Measurements from ENCODE around the gene DCTN4. TPM values are rescaled to one million over a fixed set of nuclear protein-coding genes. Genes with fewer than 3 reads are reported as not detected.
A peak's percentile ranks its signal among the peaks of the same experiment; 100 is the strongest.
"Not testable (repeated sequence)": the region's sequence is repeated elsewhere in the genome, so short reads cannot be mapped to it uniquely, and the experiment has no call there.

The DCTN4 gene
- 10 to 100 TPM; 44.1 to 49.4 TPM for total RNA-seq
- 10 to 100 TPM in 1 of 3 donors, 1 to 10 TPM in 2; 8.1 to 11.5 (median 9.5) TPM for polyA plus RNA-seq
- 43.7 to 92.5 (median 58.5) reads per million in 6 experiments for total RNA-seq

DNA sequence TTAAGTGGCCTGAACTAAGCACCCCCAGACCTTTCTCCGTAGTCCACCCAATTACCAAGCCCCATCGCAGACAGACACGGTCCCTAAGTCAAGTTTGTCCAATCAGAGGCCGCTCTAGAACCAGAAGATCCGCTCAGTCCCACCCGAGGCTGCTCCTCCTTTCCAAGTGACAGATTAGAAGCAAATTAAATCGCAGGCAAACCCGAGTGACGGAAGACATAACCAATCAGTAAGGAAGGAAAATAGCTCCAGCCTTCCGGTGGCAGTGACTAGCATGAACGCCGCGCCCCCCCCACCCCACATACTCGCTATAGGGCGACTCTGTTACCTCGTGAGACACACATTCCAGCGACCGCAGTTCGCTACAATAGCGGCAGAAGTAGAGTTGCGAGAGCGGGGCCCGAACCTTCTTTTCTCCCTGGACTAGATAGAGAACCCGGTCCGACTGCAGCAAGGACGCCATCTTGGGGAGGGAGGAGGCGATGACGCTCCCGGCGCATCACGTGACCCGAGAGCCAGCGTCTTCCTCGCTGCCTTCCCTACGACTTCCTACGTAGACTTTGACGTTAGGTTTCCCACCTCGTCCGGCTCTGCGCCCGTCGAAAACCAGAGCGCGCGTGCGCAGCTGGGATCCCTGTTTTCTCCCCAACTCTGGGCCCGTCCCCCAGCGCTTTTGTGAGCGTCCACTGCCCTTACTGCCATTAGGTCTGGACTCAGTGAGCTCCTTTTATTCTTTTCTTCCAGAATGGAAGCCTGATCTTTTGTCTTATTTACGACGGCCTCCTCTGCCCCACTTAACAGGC lies at the start of gene DCTN4:
Gene DCTN4, minus strand, starts transcription at position 487 of the 803 bp plus-strand sequence. Its CDS starts 24 bp downstream, at position 463.
- H3K9me3 Mint-ChIP-seq: no peaks in the 10 kb centered on the region
- H3K27ac Mint-ChIP-seq: no peak within 1 kb of the TSS
- peaks cover 0 to 14% (median 0%) of the 10 kb centered on the region in 5 donors for H3K27me3 Mint-ChIP-seq
- DNase-seq: peak; percentile 86 to 99 (median 94)
- H3K4me3 Mint-ChIP-seq: peak within 1 kb of the TSS in 1 of 10 donors; percentile 4
- peaks cover 12 to 50% (median 31%) of the 10 kb centered on the region in 4 donors for H3K4me1 Mint-ChIP-seq
- H3K36me3 Mint-ChIP-seq: peaks cover 0 to 32% (median 20%) of the 10 kb centered on the region in 3 donors
- ATAC-seq: peak; percentile 93 to 94
- POLR2A ChIA-PET: interaction anchor here (0.7 to 3.3 kb wide), 14 partner anchors 20 to 433 kb away, joined by 3 to 27 read pairs (median 6); partner anchors contain the start of genes CD74, IRGM, RBM22 and RPS14

DNA sequence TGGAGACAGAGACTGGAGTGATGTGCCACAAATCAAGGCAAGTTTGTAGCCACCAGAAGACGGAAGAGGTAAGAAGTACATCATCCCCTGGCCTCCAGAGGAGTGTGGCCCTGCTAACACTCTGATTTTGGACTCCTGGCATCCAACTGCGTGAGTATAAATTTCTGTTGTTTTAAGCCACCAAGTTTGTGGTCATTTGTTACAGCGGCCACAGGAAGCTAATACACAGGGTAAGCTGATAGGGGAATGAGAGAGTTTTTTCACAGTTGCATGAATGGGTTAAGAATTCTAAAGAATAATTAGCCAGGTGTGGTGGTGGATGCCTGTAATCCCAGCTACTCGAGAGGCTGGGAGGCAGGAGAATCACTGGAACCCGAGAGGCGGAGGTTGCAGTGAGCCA lies 45.6 kb upstream of the DCTN4 start:
- H3K36me3 Mint-ChIP-seq: peaks cover 0 to 5% (median 0%) of the 10 kb centered on the region in 3 donors
- H3K27ac Mint-ChIP-seq: peak overlapping the region in 2 of 10 donors; percentile 22 to 25

DNA sequence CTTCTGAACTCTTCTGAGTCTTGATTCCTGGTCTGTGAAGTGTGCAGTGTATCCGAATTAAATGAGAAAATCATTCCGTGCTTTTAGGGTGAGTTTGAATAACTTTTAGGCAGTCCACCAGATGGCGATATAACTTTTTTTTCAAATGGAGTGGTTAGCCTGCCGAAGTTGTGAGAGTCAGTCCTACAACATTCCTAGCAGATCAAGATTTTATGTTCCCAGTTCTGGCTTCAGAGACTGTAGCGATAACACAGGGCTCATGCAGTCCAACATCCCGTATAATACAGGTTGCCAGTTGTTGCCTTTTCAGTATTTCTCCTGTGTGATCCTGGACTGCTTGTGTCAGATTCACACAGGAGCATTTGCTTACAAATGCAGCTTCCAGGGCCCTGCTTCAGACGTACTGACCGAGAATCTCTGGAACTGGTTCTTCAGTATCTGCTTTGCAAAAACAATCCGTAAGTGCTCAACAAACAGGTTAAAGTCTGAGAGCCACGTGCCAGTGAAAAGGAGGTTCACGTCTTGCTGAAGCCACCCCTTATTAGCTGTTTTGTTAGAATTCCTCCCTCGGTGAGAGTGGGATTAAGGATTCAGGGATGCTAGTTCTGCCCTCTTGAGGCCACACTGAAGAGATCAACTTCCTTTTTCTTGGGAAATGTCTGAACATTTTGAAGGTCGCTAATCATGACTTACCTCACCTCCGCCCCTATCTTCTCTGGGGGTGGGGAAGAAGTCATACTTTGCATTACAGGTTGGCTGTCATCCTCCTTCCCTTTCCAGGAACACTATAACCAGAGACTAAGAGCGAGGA lies 42.5 kb upstream of the DCTN4 start:
- Mint-ChIP-seq H3K27me3 (peaks cover 0 to 17% (median 0%) of the 10 kb centered on the region in 5 donors), H3K4me1 (peaks cover 3 to 8% (median 7%) of the 10 kb centered on the region in 4 donors), H3K9me3 (peaks cover 0 to 3% (median 0%) of the 10 kb centered on the region in 9 donors), H3K27ac (peak overlapping the region in 2 of 10 donors; percentile 35 to 45), H3K4me3 (no peak overlapping the region), H3K36me3 (peaks cover 0 to 5% (median 4%) of the 10 kb centered on the region in 3 donors)
- ATAC-seq: peak; percentile 48 to 64
- peak in 3 of 10 donors; percentile 54 to 56 (median 55) for DNase-seq
- POLR2A ChIA-PET: interaction anchor here (0.7 to 2.1 kb wide), 2 partner anchors 17 to 45 kb away, joined by 5 to 11 read pairs; partner anchors contain the start of gene IRGM

More for the DNA sequence above, 45.6 kb upstream of the DCTN4 start:
- DNase-seq (no peak), ATAC-seq (no peak)
- POLR2A ChIA-PET: no interaction called here
- Mint-ChIP-seq H3K9me3 (peaks cover 0 to 3% (median 0%) of the 10 kb centered on the region in 9 donors), H3K4me3 (no peak overlapping the region), H3K4me1 (peaks cover 3 to 8% (median 7%) of the 10 kb centered on the region in 4 donors), H3K27me3 (peaks cover 0 to 17% (median 2%) of the 10 kb centered on the region in 5 donors)

DNA sequence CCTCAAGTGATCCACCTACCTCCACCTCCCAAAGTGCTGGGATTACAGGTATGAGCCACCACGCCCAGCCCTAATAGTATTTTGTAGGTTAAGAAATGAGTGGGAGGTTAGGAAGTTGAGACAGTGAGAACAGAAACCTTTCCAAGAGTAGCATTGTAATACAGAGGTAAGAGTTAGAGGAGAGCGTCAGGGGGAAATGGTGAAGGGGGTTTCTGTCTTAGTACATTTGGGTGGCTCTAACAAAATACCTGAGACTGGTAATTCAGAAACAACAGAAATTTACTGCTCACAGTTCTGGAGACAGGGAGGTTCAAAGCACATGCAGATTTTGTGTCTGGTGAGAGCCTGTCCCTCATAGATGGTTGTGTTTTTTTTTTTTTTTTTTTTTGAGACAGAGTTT lies 38.6 kb upstream of the DCTN4 start:
- ATAC-seq (no peak), DNase-seq (no peak)
- H3K4me3 Mint-ChIP-seq: no peak overlapping the region
- H3K27me3 Mint-ChIP-seq: no peaks in the 10 kb centered on the region
- H3K36me3 Mint-ChIP-seq: peaks cover 0 to 5% (median 0%) of the 10 kb centered on the region in 3 donors
- peaks cover 3 to 11% (median 7%) of the 10 kb centered on the region in 4 donors for H3K4me1 Mint-ChIP-seq
- H3K9me3 Mint-ChIP-seq: no peaks in the 10 kb centered on the region
- POLR2A ChIA-PET: no interaction called here
- peak overlapping the region in 2 of 10 donors; percentile 8 to 52 for H3K27ac Mint-ChIP-seq

DNA sequence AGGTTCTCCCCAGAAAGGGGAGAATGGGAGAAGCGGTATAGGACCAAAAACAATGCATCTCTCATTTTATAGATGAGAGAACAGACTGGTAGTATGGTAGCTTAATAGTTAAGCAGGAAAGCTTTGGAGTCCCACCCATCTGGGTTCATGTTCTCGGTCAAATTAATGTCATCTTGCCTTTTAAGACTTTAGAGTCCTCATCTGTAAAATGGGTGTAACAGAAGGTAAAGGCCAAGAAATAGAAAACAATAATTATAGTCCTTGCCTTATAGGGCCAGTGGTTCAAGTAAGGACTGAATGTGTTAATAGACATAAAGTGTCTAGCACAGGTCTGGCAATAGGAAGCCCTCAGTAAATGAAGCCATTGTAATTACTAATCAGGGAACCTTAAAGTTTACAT lies 36.1 kb upstream of the DCTN4 start:
- Mint-ChIP-seq H3K4me1 (peaks cover 10 to 18% (median 16%) of the 10 kb centered on the region in 4 donors), H3K27ac (no peak overlapping the region), H3K36me3 (peaks cover 0 to 5% (median 0%) of the 10 kb centered on the region in 3 donors), H3K9me3 (no peaks in the 10 kb centered on the region), H3K27me3 (no peaks in the 10 kb centered on the region), H3K4me3 (no peak overlapping the region)
- no peak for DNase-seq
- no peak for ATAC-seq
- POLR2A ChIA-PET: no interaction called here

DNA sequence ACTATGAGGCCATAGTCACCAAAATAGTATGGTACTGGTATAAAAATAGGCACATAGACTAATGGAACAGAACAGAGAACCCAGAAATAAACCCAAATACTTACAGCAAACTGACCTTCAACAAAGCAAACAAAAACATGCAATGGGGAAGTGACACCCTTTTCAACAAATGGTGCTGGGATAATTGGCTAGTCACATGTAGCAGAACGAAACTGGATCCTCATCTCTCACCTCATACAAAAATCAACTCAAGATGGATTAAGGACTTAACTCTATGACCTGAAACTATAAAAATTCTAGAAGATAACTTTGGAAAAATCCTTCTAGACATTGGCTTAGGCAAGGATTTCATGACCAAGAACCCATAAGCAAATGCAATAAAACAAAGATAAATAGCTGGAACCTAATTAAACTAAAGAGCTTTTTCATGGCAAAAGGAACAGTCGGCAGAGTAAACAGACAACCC lies 34.6 kb upstream of the DCTN4 start:
- H3K9me3 Mint-ChIP-seq, DNase-seq, ATAC-seq, H3K36me3 Mint-ChIP-seq, H3K27me3 Mint-ChIP-seq, POLR2A ChIA-PET, H3K4me3 Mint-ChIP-seq: not testable (repeated sequence)
- Mint-ChIP-seq H3K27ac (peak overlapping the region in 2 of 10 donors; percentile 27 to 45), H3K4me1 (peaks cover 15 to 33% (median 30%) of the 10 kb centered on the region in 4 donors)

DNA sequence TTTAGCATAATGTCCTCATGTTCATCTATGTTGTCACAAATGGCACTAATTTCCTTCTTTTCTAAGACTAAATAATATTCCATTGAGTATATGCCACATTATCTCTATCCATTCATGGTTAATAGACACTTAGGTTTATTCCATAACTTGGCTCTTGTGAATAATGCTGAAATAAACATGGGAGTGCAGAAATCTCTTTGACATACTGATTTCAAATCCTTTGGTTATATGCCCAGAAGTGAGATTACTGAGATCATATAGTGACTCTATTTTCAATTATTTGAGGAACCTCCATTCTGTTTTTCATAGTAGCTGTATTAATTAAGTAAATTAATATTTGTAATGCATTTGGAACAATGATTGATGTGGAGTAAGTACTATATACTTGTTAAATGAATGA lies 32.7 kb upstream of the DCTN4 start:
- DNase-seq: no peak
- Mint-ChIP-seq H3K4me1 (peaks cover 15 to 48% (median 39%) of the 10 kb centered on the region in 4 donors), H3K27ac (peak overlapping the region in 3 of 10 donors; percentile 61 to 95 (median 81)), H3K36me3 (peaks cover 0 to 3% (median 0%) of the 10 kb centered on the region in 3 donors), H3K9me3 (no peaks in the 10 kb centered on the region), H3K27me3 (no peaks in the 10 kb centered on the region), H3K4me3 (peak overlapping the region in 2 of 10 donors; percentile 36 to 60)
- ATAC-seq: no peak
- POLR2A ChIA-PET: no interaction called here

DNA sequence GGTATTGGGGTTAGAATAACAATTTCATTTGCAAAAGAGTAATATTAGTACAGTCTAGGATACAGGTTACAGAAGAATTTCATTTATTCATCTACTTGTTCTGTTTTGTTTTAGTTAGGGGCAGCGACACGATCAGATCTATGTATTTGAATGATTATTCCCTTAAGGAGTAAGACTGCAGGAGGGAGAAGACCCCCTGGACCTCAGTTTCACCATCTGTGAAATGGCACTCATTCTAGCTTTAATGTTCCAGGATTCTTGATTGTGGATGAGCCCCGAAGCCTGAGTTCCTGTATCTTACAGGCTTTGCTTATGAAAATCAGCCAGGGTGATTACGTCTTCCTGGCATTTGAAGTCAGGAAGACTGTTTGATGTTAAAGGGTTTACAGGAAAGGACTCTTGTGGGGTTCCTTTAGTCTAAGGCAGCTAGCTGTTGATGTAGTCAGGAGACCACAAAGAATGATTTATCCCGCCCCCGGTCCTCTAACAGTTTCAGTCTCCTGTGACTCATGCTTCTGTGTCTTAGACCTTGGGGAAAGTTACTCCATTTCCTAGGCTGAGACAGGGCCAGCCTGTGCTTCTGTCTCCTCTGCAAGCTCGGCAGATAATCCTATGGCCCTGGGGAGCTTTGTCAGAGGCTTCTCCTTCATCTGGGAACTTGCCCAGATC lies 31.3 kb upstream of the DCTN4 start:
- no peaks in the 10 kb centered on the region for H3K27me3 Mint-ChIP-seq
- H3K4me3 Mint-ChIP-seq: peak overlapping the region; percentile 20 to 80 (median 64)
- peak; percentile 99 for ATAC-seq
- peak overlapping the region; percentile 41 to 95 (median 84) for H3K27ac Mint-ChIP-seq
- POLR2A ChIA-PET: interaction anchor here (1.6 kb wide), 1 partner anchor 32 kb away, joined by 6 read pairs; the partner anchor contains the start of gene DCTN4
- H3K36me3 Mint-ChIP-seq: no peaks in the 10 kb centered on the region
- H3K4me1 Mint-ChIP-seq: peaks cover 19 to 57% (median 48%) of the 10 kb centered on the region in 4 donors
- no peaks in the 10 kb centered on the region for H3K9me3 Mint-ChIP-seq
- peak; percentile 11 to 72 (median 53) for DNase-seq

DNA sequence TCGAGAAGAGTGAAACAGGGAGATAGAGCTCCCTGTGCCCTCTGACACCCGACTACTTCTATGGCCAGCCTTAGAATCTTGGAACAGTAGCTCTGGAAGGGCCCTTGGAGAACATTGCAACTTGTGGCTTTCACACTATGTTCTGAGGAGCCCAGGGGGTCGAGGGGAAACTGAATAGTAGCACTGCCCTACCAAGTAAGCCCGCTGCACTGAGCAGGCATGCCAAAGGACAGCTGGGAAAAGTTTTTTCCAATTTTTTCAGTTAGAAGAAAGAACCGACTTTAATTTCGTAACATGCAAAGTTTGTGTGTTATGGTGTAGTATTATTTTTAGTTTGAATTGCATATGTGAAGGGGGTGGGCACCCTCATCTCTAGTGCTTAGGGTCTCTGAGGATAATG lies 30.6 kb upstream of the DCTN4 start:
- ATAC-seq (no peak), DNase-seq (no peak)
- H3K4me3 Mint-ChIP-seq: peak overlapping the region in 6 of 10 donors; percentile 20 to 78 (median 64)
- no peaks in the 10 kb centered on the region for H3K27me3 Mint-ChIP-seq
- POLR2A ChIA-PET: interaction anchor here (1.6 kb wide), 1 partner anchor 31 kb away, joined by 6 read pairs; the partner anchor contains the start of gene DCTN4
- peaks cover 21 to 62% (median 52%) of the 10 kb centered on the region in 4 donors for H3K4me1 Mint-ChIP-seq
- no peaks in the 10 kb centered on the region for H3K9me3 Mint-ChIP-seq
- no peaks in the 10 kb centered on the region for H3K36me3 Mint-ChIP-seq
- H3K27ac Mint-ChIP-seq: peak overlapping the region in 8 of 10 donors; percentile 41 to 95 (median 86)

DNA sequence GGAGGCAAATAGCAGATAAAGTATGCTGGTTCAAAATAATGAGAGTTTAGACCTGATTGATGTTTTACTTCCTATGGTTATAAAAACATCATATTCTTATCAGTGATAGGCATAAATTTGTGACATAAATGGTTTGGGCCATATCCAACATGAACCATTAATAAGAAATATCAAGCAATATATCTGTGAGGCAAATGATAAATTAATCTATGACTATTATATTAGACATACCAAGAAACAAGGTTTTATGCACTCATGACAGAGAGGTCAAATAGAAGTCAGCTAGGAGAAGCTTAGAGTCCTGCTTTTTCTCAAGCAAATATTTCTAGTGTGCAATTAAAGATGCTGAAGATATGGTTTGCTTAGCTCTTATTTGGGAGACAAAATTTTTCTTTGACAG lies 30.2 kb upstream of the DCTN4 start:
- POLR2A ChIA-PET: interaction anchor here (1.4 to 1.6 kb wide), 2 partner anchors 10 to 31 kb away, joined by 6 to 10 read pairs; partner anchors contain the start of genes DCTN4 and SMIM3
- peaks cover 24 to 66% (median 57%) of the 10 kb centered on the region in 4 donors for H3K4me1 Mint-ChIP-seq
- DNase-seq (no peak), ATAC-seq (no peak)
- peak overlapping the region in 5 of 10 donors; percentile 4 to 81 (median 31) for H3K27ac Mint-ChIP-seq
- H3K4me3 Mint-ChIP-seq: peak overlapping the region in 1 of 10 donors; percentile 60
- no peaks in the 10 kb centered on the region for H3K9me3 Mint-ChIP-seq
- H3K27me3 Mint-ChIP-seq: no peaks in the 10 kb centered on the region
- no peaks in the 10 kb centered on the region for H3K36me3 Mint-ChIP-seq

DNA sequence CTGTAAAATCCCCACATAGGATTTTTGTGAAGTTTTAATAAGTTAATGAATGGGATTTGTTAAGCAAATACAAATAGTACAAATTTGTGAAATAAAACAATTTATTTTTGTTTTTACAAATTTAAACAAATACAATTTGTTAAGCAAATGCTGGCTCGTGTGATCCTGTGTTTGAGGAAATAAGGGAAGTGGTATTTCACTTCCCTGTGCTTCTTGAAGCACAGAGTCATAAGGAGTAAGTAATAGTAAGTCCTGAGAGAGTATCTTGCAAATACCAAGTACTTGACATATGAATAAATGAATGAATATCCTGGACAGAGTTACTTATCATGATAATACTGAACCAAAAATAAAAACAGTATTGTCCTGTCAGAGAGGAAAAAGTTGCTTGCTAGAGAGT lies 28.8 kb upstream of the DCTN4 start:
- Mint-ChIP-seq H3K4me3 (no peak overlapping the region), H3K4me1 (peaks cover 31 to 77% (median 70%) of the 10 kb centered on the region in 4 donors), H3K27me3 (no peaks in the 10 kb centered on the region), H3K36me3 (no peaks in the 10 kb centered on the region), H3K27ac (peak overlapping the region in 5 of 10 donors; percentile 15 to 79 (median 48)), H3K9me3 (no peaks in the 10 kb centered on the region)
- POLR2A ChIA-PET: no interaction called here
- DNase-seq (no peak), ATAC-seq (no peak)
